OCI-LY7 (cell line): ENCODE data around the gene USE1. TPM values are rescaled to one million over a fixed set of nuclear protein-coding genes. Genes with fewer than 3 reads are reported as not detected.

Experiments used
- BruUV-seq: library from RNA; stranded (reverse); fragments of 400-500 nt; replicated peaks from 2 replicates; lab custom pipeline; 2021; lab: Mats Ljungman, UMichigan
- CTCF ChIA-PET: fragments of 300-600 bp; sonication (Branson Sonifier 250); formaldehyde crosslinking; loops from one replicate; lab custom pipeline; 2022; ENCODE audit warnings: antibody characterized with exemption; ENCODE audit not compliant: unreplicated experiment; lab: Charles Lee
- POLR2A ChIA-PET: fragments of 300-600 bp; sonication (Branson Sonifier 250); formaldehyde crosslinking; loops from one replicate; lab custom pipeline; 2022; ENCODE audit warnings: antibody characterized with exemption; lab: Charles Lee
- DNase-seq: peaks from one replicate; pipeline ENCODE4 v3.0.0-alpha.2; 2015; ENCODE audit warnings: low spot score
- H2AFZ ChIP-seq: fragments of 200-600 bp; sonication (generic), shearing (Covaris generic); 2 replicates; pipeline ENCODE4 v1.6.1; 2014; ENCODE audit warnings: mild to moderate bottlenecking, antibody characterized with exemption, low read length, moderate library complexity
- H3K27ac ChIP-seq: fragments of 200-600 bp; sonication (generic); 2 replicates; pipeline ENCODE4 v1.5.1; 2014; ENCODE audit warnings: mixed run types, low read depth, mild to moderate bottlenecking, moderate library complexity, low read length, inconsistent platforms; ENCODE audit not compliant: poor library complexity, severe bottlenecking
- H3K36me3 ChIP-seq: fragments of 200-600 bp; sonication (generic); 2 replicates; pipeline ENCODE4 v1.6.1; 2014; ENCODE audit warnings: mild to moderate bottlenecking, antibody characterized with exemption, low read length, moderate library complexity, mixed read lengths; ENCODE audit not compliant: insufficient read depth
- H3K4me1 ChIP-seq: fragments of 200-600 bp; sonication (generic); 2 replicates; pipeline ENCODE4 v1.5.1; 2014; ENCODE audit warnings: mild to moderate bottlenecking, low read length; ENCODE audit not compliant: insufficient read depth, poor library complexity, severe bottlenecking
- H3K4me2 ChIP-seq: fragments of 200-600 bp; sonication (generic); 2 replicates; pipeline ENCODE4 v1.6.1; 2014; ENCODE audit warnings: mild to moderate bottlenecking, low read length
- H3K4me3 ChIP-seq: fragments of 200-600 bp; sonication (generic); 2 replicates; pipeline ENCODE4 v1.5.1; 2014; ENCODE audit warnings: mild to moderate bottlenecking, low read depth, low read length; ENCODE audit not compliant: poor library complexity, severe bottlenecking
- H3K79me2 ChIP-seq: fragments of 200-600 bp; sonication (generic); 2 replicates; pipeline ENCODE4 v1.6.1; 2016; ENCODE audit warnings: low read depth, mild to moderate bottlenecking, low read length, moderate library complexity, mixed read lengths; ENCODE audit not compliant: insufficient read depth
- H3K9me2 ChIP-seq: fragments of 200-600 bp; sonication (generic); 2 replicates; pipeline ENCODE4 v1.6.1; 2016; ENCODE audit warnings: mild to moderate bottlenecking, low read length, mixed read lengths; ENCODE audit not compliant: insufficient read depth
- H3K9me3 ChIP-seq: fragments of 200-600 bp; sonication (generic); 2 replicates; pipeline ENCODE4 v1.6.1; 2014; ENCODE audit warnings: mild to moderate bottlenecking, mixed run types, low read length, mixed read lengths
- H4K20me1 ChIP-seq: fragments of 200-600 bp; sonication (generic); 2 replicates; pipeline ENCODE4 v1.6.1; 2014; ENCODE audit warnings: mild to moderate bottlenecking, antibody characterized with exemption, low read length, moderate library complexity, mixed read lengths; ENCODE audit not compliant: insufficient read depth
- CTCF ChIP-seq: fragments of 200-600 bp; sonication (generic); conservative IDR thresholded peaks from 2 replicates; pipeline ENCODE4 v1.5.1; 2014; ENCODE audit warnings: mild to moderate bottlenecking, antibody characterized with exemption, low read length, moderate library complexity, mixed read lengths
- EZH2phosphoT487 ChIP-seq: fragments of 200-600 bp; sonication (generic); IDR thresholded peaks from 2 replicates; pipeline ENCODE4 v1.6.1; 2018; ENCODE audit warnings: low read depth, borderline replicate concordance, mild to moderate bottlenecking, mixed run types, antibody characterized with exemption, low read length, moderate library complexity, mixed read lengths
- intact Hi-C: fragments of 100-400 bp; cut with micrococcal nuclease; formaldehyde crosslinking; loops from one replicate; pipeline ENCODE4 v1.10.0; 2022; ENCODE audit not compliant: unreplicated experiment
- total RNA-seq, 2 experiments: library from RNA; depleted of rRNA in 1 of 2; stranded (reverse); fragments of >200 nt in 1 of 2; shearing (Covaris generic) in 1 of 2; gene quantifications; 2 replicates each; pipeline ENCODE4 v1.2.3, GENCODE V29; 2014 to 2022

The USE1 gene
- total RNA-seq, 2 experiments from 2014 or later, result 28.6 to 31.2 TPM

- no peaks in the 10 kb centered on the region for H4K20me1 ChIP-seq
- intact Hi-C loops, result no loop called here
- TF ChIP-seq CTCF (no peak), EZH2phosphoT487 (no peak)
- BruUV-seq, result no TSS peak
- DNase-seq, result no peak
- H3K9me2 ChIP-seq, result no peaks in the 10 kb centered on the region
- H3K79me2 ChIP-seq, result peaks cover 3% of the 10 kb centered on the region
- no peak overlapping the region for H3K27ac ChIP-seq
- no peak overlapping the region for H2AFZ ChIP-seq
- no peak overlapping the region for H3K4me3 ChIP-seq
- POLR2A ChIA-PET, result interaction anchor here (0.6 to 0.9 kb wide), 2 partner anchors 14 to 302 kb away, joined by 3 read pairs; no protein-coding TSS in a partner anchor
- no peaks in the 10 kb centered on the region for H3K9me3 ChIP-seq
- CTCF ChIA-PET, result interaction anchor here (1.5 kb wide), 1 partner anchor 43 kb away, joined by 3 read pairs; no protein-coding TSS in a partner anchor
- no peak overlapping the region for H3K4me2 ChIP-seq
- H3K4me1 ChIP-seq, result peaks cover 46% of the 10 kb centered on the region
- H3K36me3 ChIP-seq, result no peaks in the 10 kb centered on the region
Observed at GRCh38 chr19:17262557-17262956, 47.4 kb downstream of the USE1 start.

- no peaks in the 10 kb centered on the region for H3K9me2 ChIP-seq
- ChIA-PET POLR2A (interaction anchor here (0.7 to 2.4 kb wide), 4 partner anchors 12 to 1233 kb away, joined by 3 to 19 read pairs (median 6); partner anchors contain the start of gene ANKLE1), CTCF (interaction anchor here (0.6 to 1.0 kb wide), 3 partner anchors 18 to 41 kb away, joined by 3 read pairs; no protein-coding TSS in a partner anchor)
- H3K79me2 ChIP-seq, result peaks cover 16% of the 10 kb centered on the region
- peak overlapping the region; percentile 51 for H3K27ac ChIP-seq
- no peak for DNase-seq
- peaks cover 3% of the 10 kb centered on the region; the same call in 1 of the 2 replicates for H3K36me3 ChIP-seq
- H2AFZ ChIP-seq, result peak overlapping the region; percentile 65; the same call in 1 of the 2 replicates
- intact Hi-C loops, result no loop called here
- H3K9me3 ChIP-seq, result no peaks in the 10 kb centered on the region
- peak overlapping the region; percentile 62 for H3K4me2 ChIP-seq
- BruUV-seq, result no TSS peak
- no peaks in the 10 kb centered on the region for H4K20me1 ChIP-seq
- H3K4me1 ChIP-seq, result peaks cover 56% of the 10 kb centered on the region
- no peak for TF ChIP-seq CTCF
- TF ChIP-seq EZH2phosphoT487, result no peak
- peak overlapping the region; percentile 21 for H3K4me3 ChIP-seq
Observed at GRCh38 chr19:17263712-17264640, 48.8 kb downstream of the USE1 start.
